K562 (cell line): Measurements from ENCODE around the gene ATF3. TPM values are rescaled to one million over a fixed set of nuclear protein-coding genes. Genes with fewer than 3 reads are reported as not detected.

Experiments used
- ATAC-seq: fragments of 200-7000 bp; cut with Tn5 transposase; 3 replicates; pipeline ENCODE4 v1.9.1; 2020; ENCODE audit warnings: moderate library complexity
- BruUV-seq: library from RNA; stranded (reverse); fragments of 400-500 nt; replicated peaks from 2 replicates; lab custom pipeline; 2021; lab: Mats Ljungman, UMichigan
- CTCF ChIA-PET: fragments of 300-600 bp; formaldehyde crosslinking; extraction: SDS; loops from one replicate; lab custom pipeline; 2021; ENCODE audit warnings: low intra/inter-chr PET ratio; lab: Yijun Ruan, JAX
- POLR2A ChIA-PET: fragments of 300-600, 350-650 bp; sonication (Branson Sonifier 250); formaldehyde crosslinking; extraction: SDS; loops from one replicate; lab custom pipeline; 2021; ENCODE audit warnings: antibody characterized with exemption, inconsistent platforms; lab: Yijun Ruan, JAX
- DNase-seq, 4 experiments: peaks; one replicate each; pipeline versions ENCODE4 v3.0.0 to v3.0.0-alpha.2; 2011 to 2018; ENCODE audit warnings: low spot score in 3 of 4, mixed read lengths in 3 of 4; ENCODE audit errors: extremely low read depth in 1 of 4
- FAIRE-seq: peaks from 2 replicates; lab custom pipeline; 2011; peaks lifted over from hg19 to GRCh38; lab: Jason Lieb, UNC
- H2AFZ ChIP-seq: 2 replicates; pipeline ENCODE4 v1.6.0; 2011; ENCODE audit warnings: low read depth, low read length, control low read depth, inconsistent platforms
- H3K27ac ChIP-seq: fragments of 200-600 bp; 3 replicates; pipeline ENCODE4 v1.8.0; 2011; ENCODE audit warnings: low read depth, mild to moderate bottlenecking, control low read depth, inconsistent platforms, low read length, moderate library complexity, mixed read lengths; ENCODE audit errors: extremely low read depth
- H3K27me3 ChIP-seq, 2 experiments: fragments of 300-600 bp in 1 of 2; 2 replicates in 1 of 2; 3 replicates in 1 of 2; pipeline versions ENCODE4 v1.6.0 to v1.8.0; 2011; ENCODE audit warnings: inconsistent platforms in 2 of 2, low read length in 2 of 2, mild to moderate bottlenecking in 1 of 2, mixed read lengths in 1 of 2, moderate library complexity in 1 of 2; ENCODE audit not compliant: control insufficient read depth in 2 of 2, insufficient read depth in 2 of 2
- H3K36me3 ChIP-seq: fragments of 300-600 bp; 3 replicates; pipeline ENCODE4 v1.8.0; 2011; ENCODE audit warnings: mild to moderate bottlenecking, low read length, inconsistent platforms; ENCODE audit not compliant: control insufficient read depth, insufficient read depth
- H3K4me1 ChIP-seq, 2 experiments: fragments of 200-600 bp in 1 of 2; replicated peaks in 1 of 2; 2 replicates in 1 of 2; 3 replicates in 1 of 2; pipeline versions ENCODE4 v1.5.1 to v1.8.0; 2011; ENCODE audit warnings: inconsistent platforms in 2 of 2, low read length in 2 of 2, mild to moderate bottlenecking in 1 of 2, mixed read lengths in 1 of 2, moderate library complexity in 1 of 2; ENCODE audit not compliant: control insufficient read depth in 2 of 2, insufficient read depth in 2 of 2
- H3K4me2 ChIP-seq: 2 replicates; pipeline ENCODE4 v1.6.1; 2011; ENCODE audit warnings: low read length, control low read depth, inconsistent platforms, mixed read lengths; ENCODE audit not compliant: insufficient read depth
- H3K4me3 ChIP-seq: fragments of 200-600 bp; sonication (generic), shearing (Covaris generic); 2 replicates; pipeline ENCODE4 v1.5.1; 2016; ENCODE audit warnings: control low read depth, inconsistent platforms
- H3K79me2 ChIP-seq: fragments of 200-600 bp; 3 replicates; pipeline ENCODE4 v1.8.0; 2011; ENCODE audit warnings: low read length, inconsistent platforms; ENCODE audit not compliant: control insufficient read depth, insufficient read depth
- H3K9ac ChIP-seq, 2 experiments: 2 replicates each; pipeline versions ENCODE4 v1.6.0 to v1.6.1; 2011; ENCODE audit warnings: low read depth in 2 of 2, low read length in 2 of 2, control low read depth in 1 of 2, inconsistent platforms in 1 of 2, mild to moderate bottlenecking in 1 of 2, mixed read lengths in 1 of 2; ENCODE audit not compliant: insufficient read depth in 1 of 2
- H3K9me1 ChIP-seq: one replicate; pipeline ENCODE4 v1.6.0; 2011; ENCODE audit warnings: inconsistent platforms, mild to moderate bottlenecking, low read length, moderate library complexity; ENCODE audit not compliant: control insufficient read depth, insufficient read depth
- H3K9me3 ChIP-seq: replicated peaks from 2 replicates; pipeline ENCODE4 v1.5.1; 2011; ENCODE audit warnings: low read depth, low read length, inconsistent platforms; ENCODE audit not compliant: control insufficient read depth, insufficient read depth
- H4K20me1 ChIP-seq: replicated peaks from 2 replicates; pipeline ENCODE4 v1.6.1; 2011; ENCODE audit warnings: low read length, inconsistent platforms, mixed read lengths; ENCODE audit not compliant: control insufficient read depth, insufficient read depth
- CTBP1 ChIP-seq: fragments of 450-650 bp; IDR thresholded peaks from 2 replicates; pipeline ENCODE4 v1.6.1; 2016; ENCODE audit warnings: borderline replicate concordance
- ELK1 ChIP-seq: sonication (generic); formaldehyde crosslinking; IDR thresholded peaks from 2 replicates; pipeline ENCODE4 v1.8.1; 2022; ENCODE audit warnings: missing genetic modification reagents
- FOSL1 ChIP-seq: fragments of 200-800 bp; sonication (Bioruptor generic); conservative IDR thresholded peaks from 2 replicates; pipeline ENCODE4 v1.6.1; 2016; ENCODE audit warnings: missing genetic modification characterization, missing compliant biosample characterization
- ID3 ChIP-seq, 2 experiments: fragments of 250-450 bp in 1 of 2; fragments of 450-650 bp in 1 of 2; sonication (Bioruptor Pico) in 1 of 2; IDR thresholded peaks; 2 replicates each; pipeline versions ENCODE4 v1.6.1 to v1.8.0; 2016 to 2021; ENCODE audit warnings: mild to moderate bottlenecking in 2 of 2, moderate library complexity in 2 of 2, missing compliant biosample characterization in 1 of 2, missing genetic modification characterization in 1 of 2
- JUND ChIP-seq, 2 experiments: IDR thresholded peaks; 2 replicates in 1 of 2; 3 replicates in 1 of 2; pipeline ENCODE4 v1.6.1; 2011; ENCODE audit warnings: borderline replicate concordance in 2 of 2, low read depth in 2 of 2, low read length in 2 of 2, improper control_type of control experiment in 1 of 2, missing biosample characterization in 1 of 2, missing genetic modification characterization in 1 of 2, missing genetic modification reagents in 1 of 2
- L3MBTL2 ChIP-seq: fragments of 450-650 bp; IDR thresholded peaks from 2 replicates; pipeline ENCODE4 v1.6.1; 2016; ENCODE audit warnings: mild to moderate bottlenecking, moderate library complexity
- MYC ChIP-seq, 2 experiments: fragments of 250-450 bp in 1 of 2; sonication (Bioruptor Pico) in 1 of 2; IDR thresholded peaks; 2 replicates each; pipeline versions ENCODE4 v1.5.1 to v1.6.1; 2012 to 2021; ENCODE audit warnings: low read depth in 2 of 2, borderline replicate concordance in 1 of 2, improper control_type of control experiment in 1 of 2, low read length in 1 of 2, mild to moderate bottlenecking in 1 of 2, moderate library complexity in 1 of 2
- NFE2 ChIP-seq: IDR thresholded peaks from 2 replicates; pipeline ENCODE4 v1.6.1; 2014; ENCODE audit warnings: antibody characterized with exemption, low read depth
- NRF1 ChIP-seq, 2 experiments: fragments of 450-650 bp; IDR thresholded peaks in 1 of 2; conservative IDR thresholded peaks in 1 of 2; 2 replicates each; pipeline ENCODE4 v1.6.1; 2014; ENCODE audit warnings: mild to moderate bottlenecking in 2 of 2
- RAD21 ChIP-seq, 2 experiments: fragments of 250-450 bp in 1 of 2; fragments of 450-650 bp in 1 of 2; sonication (Bioruptor Pico) in 1 of 2; formaldehyde crosslinking in 1 of 2; IDR thresholded peaks in 1 of 2; conservative IDR thresholded peaks in 1 of 2; 2 replicates each; pipeline versions ENCODE4 v1.4.0 to v1.8.0; 2020 to 2022; ENCODE audit warnings: mild to moderate bottlenecking in 2 of 2, moderate library complexity in 1 of 2
- RB1 ChIP-seq: fragments of 450-650 bp; IDR thresholded peaks from 2 replicates; pipeline ENCODE4 v1.6.1; 2017; ENCODE audit warnings: low read depth, mild to moderate bottlenecking
- SMC3 ChIP-seq: conservative IDR thresholded peaks from 2 replicates; pipeline ENCODE4 v1.6.1; 2011; ENCODE audit warnings: low read depth, low read length, improper control_type of control experiment; ENCODE audit not compliant: insufficient read depth
- TARDBP ChIP-seq: fragments of 450-650 bp; IDR thresholded peaks from 2 replicates; pipeline ENCODE4 v1.6.1; 2016
- ZNF12 ChIP-seq: sonication (generic); formaldehyde crosslinking; IDR thresholded peaks from 2 replicates; pipeline ENCODE4 v1.4.0; 2020; ENCODE audit warnings: mild to moderate bottlenecking, missing genetic modification reagents
- ZNF146 ChIP-seq: IDR thresholded peaks from one replicate; pipeline ENCODE4 v1.6.1; 2018; ENCODE audit warnings: missing compliant biosample characterization; ENCODE audit not compliant: unreplicated experiment
- ZNF263 ChIP-seq: sonication (generic); formaldehyde crosslinking; IDR thresholded peaks from 2 replicates; pipeline ENCODE4 v1.8.0; 2022; ENCODE audit warnings: mild to moderate bottlenecking, missing genetic modification reagents, borderline replicate concordance
- ZNF830 ChIP-seq: fragments of 250-450 bp; sonication (Bioruptor Pico); IDR thresholded peaks from 2 replicates; pipeline ENCODE4 v1.5.0; 2021; ENCODE audit warnings: mild to moderate bottlenecking
- WGBS: fragments of 100-300 bp; shearing (Covaris generic); methylation state at CpG from one replicate; pipeline ENCODE4 v1.1.6; 2016; ENCODE audit warnings: low coverage, mixed read lengths; ENCODE audit not compliant: insufficient coverage; ENCODE audit errors: missing lambda C conversion rate; 5-methylcytosine and 5-hydroxymethylcytosine counted together
- in situ Hi-C: fragments of 300-500 bp; cut with MboI; formaldehyde crosslinking; loops from 4 replicates; pipeline ENCODE4 v1.15.0; 2018; ENCODE audit warnings: inconsistent platforms, mixed read lengths
- intact Hi-C: fragments of 100-400 bp; cut with micrococcal nuclease; formaldehyde crosslinking; loops from 2 replicates; pipeline ENCODE4 v1.14.2; 2022
- polyA plus RNA-seq, 8 experiments: library from polyadenylated mRNA; depleted of rRNA in 4 of 8; stranded (reverse) in 5 of 8; unstranded in 3 of 8; fragments of >200 nt; fragmentation: Nextera tagmentation in 2 of 8; fragmentation: Illumina TruSeq in 1 of 8; extraction: Ambion mirVana in 2 of 8; extraction: Trizol in 1 of 8; gene quantifications; 2 replicates each; pipeline versions ENCODE4 v1.2.1 to v1.2.3, GENCODE V29; 2011 to 2014; ENCODE audit warnings: inconsistent platforms in 1 of 8, missing spikeins in 1 of 8
- total RNA-seq, 7 experiments: library from RNA; depleted of rRNA in 6 of 7; stranded (reverse); fragments of >200 nt in 6 of 7; fragmentation: Illumina TruSeq in 2 of 7; extraction: Trizol in 2 of 7; gene quantifications; 2 replicates each; pipeline versions ENCODE4 v1.2.1 to v1.2.3, GENCODE V29; 2011 to 2021; ENCODE audit warnings: low replicate concordance in 1 of 7

Gene ATF3
- total and polyA plus RNA-seq, 9 of the 15 experiments (the other 6 are each of a cell fraction or from before 2014, with no cell fraction given), result 3.5 to 28.2 (median 19.8) TPM

- H3K4me1 ChIP-seq, result peaks cover 5 to 11% of the 10 kb centered on the region in 2 experiments
- peaks cover 3% of the 10 kb centered on the region; the same call in 1 of the 2 replicates for H4K20me1 ChIP-seq
- DNase-seq (peak; percentile 78 to 85 (median 83)), ATAC-seq (peak; percentile 97), FAIRE-seq (peak; percentile 95)
- no TSS peak for BruUV-seq
- peaks cover 38 to 57% of the 10 kb centered on the region in 2 experiments for H3K27me3 ChIP-seq
- H3K27ac ChIP-seq, result no peak overlapping the region
- intact Hi-C loops (loop anchor here (2.0 kb wide), 1 partner anchor 154 kb away; no protein-coding TSS in a partner anchor), in situ Hi-C loops (no loop called here)
- 10% methylated on average over 16 of the region's 16 CpGs for WGBS
- POLR2A ChIA-PET, result interaction anchor here (0.9 to 2.1 kb wide), 3 partner anchors 12 to 22 kb away, joined by 3 to 7 read pairs (median 3); partner anchors contain the start of gene ATF3
- H2AFZ ChIP-seq, result no peak overlapping the region
- H3K9ac ChIP-seq, result no peak overlapping the region
- H3K9me1 ChIP-seq, result no peaks in the 10 kb centered on the region
- H3K4me3 ChIP-seq, result no peak overlapping the region
- H3K79me2 ChIP-seq, result no peaks in the 10 kb centered on the region
- CTCF ChIA-PET, result interaction anchor here (0.6 to 1.2 kb wide), 2 partner anchors 13 to 153 kb away, joined by 3 to 10 read pairs; no protein-coding TSS in a partner anchor
- H3K9me3 ChIP-seq, result no peaks in the 10 kb centered on the region
- H3K36me3 ChIP-seq, result no peaks in the 10 kb centered on the region
- H3K4me2 ChIP-seq, result no peak overlapping the region
- TF ChIP-seq JUND (IDR thresholded peaks at IDR 0.05; ENCODE audit: borderline replicate concordance, low read depth, low read length), result no peak; the same call in 1 of the 2 replicates
- TF ChIP-seq JUND (tag; IDR thresholded peaks at IDR 0.05; ENCODE audit: borderline replicate concordance, low read depth, low read length), result peak; percentile 14; the same call in 1 of the 3 replicates
- peak; percentile 13; the same call in 1 of the 2 replicates for TF ChIP-seq ZNF263
- no peak for TF ChIP-seq ZNF12 (CRISPR knock-in tag)
- peak; percentile 63 to 76 for TF ChIP-seq RAD21 (CRISPR knock-in tag; conservative IDR thresholded peaks at IDR 0.05 in 1 of 2, IDR thresholded peaks at IDR 0.05 in 1 of 2)
- TF ChIP-seq NFE2, result peak; percentile 45
- 0 out of 2 replicates have a peak, but pooled peaks have one; percentile 16 for TF ChIP-seq RB1
- peak; percentile 42; the same call in 1 of the 2 replicates for TF ChIP-seq CTBP1
- TF ChIP-seq SMC3, result peak; percentile 65
- no peak for TF ChIP-seq MYC (IDR thresholded peaks at IDR 0.05; ENCODE audit: low read depth, low read length)
- TF ChIP-seq MYC (CRISPR knock-in tag; IDR thresholded peaks at IDR 0.05; ENCODE audit: borderline replicate concordance, low read depth), result 0 out of 2 replicates have a peak, but pooled peaks have one; percentile 8
- peak; percentile 46; the same call in 1 of the 2 replicates for TF ChIP-seq L3MBTL2
- no peak for TF ChIP-seq ELK1
- TF ChIP-seq ZNF830 (CRISPR knock-in tag), result no peak
- 0 out of 2 replicates have a peak, but pooled peaks have one; percentile 21 for TF ChIP-seq FOSL1 (tag)
- no peak for TF ChIP-seq ID3 (CRISPR knock-in tag; IDR thresholded peaks at IDR 0.05)
- TF ChIP-seq ID3 (tag; IDR thresholded peaks at IDR 0.05), result 0 out of 2 replicates have a peak, but pooled peaks have one; percentile 45
- TF ChIP-seq NRF1 (conservative IDR thresholded peaks at IDR 0.05 in 1 of 2, IDR thresholded peaks at IDR 0.05 in 1 of 2), result peak; percentile 30 to 41; a peak in 2 of 4 replicates
- TF ChIP-seq ZNF146 (CRISPR knock-in tag), result no peak
- TF ChIP-seq TARDBP, result 0 out of 2 replicates have a peak, but pooled peaks have one; percentile 5
Measured at GRCh38 chr1:212630158-212630900, 21.8 kb downstream of the ATF3 start.
